Measurements from ENCODE around the gene CNIH2.
"Not testable (repeated sequence)": the region's sequence is repeated elsewhere in the genome, so short reads cannot be mapped to it uniquely, and the experiment has no call there.

The CNIH2 gene

DNA sequence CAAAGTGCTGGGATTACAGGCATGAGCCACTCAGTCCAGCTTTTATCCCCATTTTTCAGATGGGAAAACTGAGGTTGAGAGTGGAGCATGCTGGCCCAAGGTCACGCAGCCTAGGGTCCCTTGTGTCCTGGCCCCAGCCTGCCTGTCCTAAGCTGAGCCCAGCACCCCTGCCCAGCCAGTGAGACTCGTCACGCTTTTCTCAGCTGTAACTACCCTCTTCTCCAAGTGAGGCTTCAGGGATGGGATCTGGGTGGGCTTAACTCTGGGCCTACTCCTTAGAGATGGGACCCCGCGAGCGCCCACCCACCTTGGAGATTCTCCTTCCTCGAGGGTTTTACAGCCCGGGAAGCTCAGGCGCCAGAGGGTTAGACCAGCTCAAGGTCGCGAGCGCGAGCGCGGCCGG lies 13.3 kb downstream of the CNIH2 start:
- FAIRE-seq: no peak
- DNase-seq (ENCODE audit: low spot score): no peak

- no peak for FAIRE-seq
- DNase-seq (ENCODE audit: low spot score): peak; percentile 48
Observed at GRCh38 chr11:66291706-66292542, 13.9 kb downstream of the CNIH2 start, which contains the start of gene TMEM151A. TMEM151A (plus strand) TSS chr11:66291894; CDS start chr11:66292014, 120 bp downstream.

DNA sequence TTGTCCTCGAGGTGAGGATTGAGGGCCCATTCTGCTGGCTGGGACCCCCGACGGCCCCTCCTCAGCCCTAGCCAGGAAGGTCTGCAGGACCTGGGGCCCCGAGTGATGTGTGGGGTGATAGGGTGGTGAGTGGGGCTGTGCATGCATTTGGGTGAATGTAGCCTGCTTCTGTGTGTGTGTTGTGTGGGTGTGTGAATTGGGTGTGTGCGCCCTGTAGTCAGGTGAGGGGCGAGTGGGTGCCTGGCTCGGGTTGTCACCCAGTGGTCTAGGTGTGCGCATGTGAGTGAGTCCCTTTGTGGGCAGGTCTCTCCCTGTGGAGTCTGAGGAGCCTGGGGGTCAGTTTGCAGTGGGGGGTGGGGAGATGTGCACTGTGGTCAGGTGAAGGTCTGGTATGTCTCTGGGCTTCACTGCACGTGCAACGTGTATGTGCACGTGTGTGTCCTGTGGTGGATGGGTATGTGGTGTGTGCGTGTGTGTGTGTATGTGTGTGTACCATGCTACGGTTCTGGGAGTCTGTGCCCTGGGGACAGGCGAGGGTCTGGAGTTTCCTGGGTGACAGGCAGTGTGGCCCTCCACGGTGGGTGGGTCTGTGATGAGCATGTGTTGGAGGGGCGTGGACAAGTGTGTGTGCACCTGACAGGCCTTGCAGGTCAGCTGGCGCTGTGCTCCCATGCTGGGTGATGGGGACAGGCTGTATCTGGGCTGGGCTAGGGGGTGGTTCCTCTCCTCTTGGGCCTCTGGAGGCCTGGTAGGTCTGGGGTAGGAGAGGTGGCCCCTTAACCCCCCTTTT lies 14.8 kb downstream of the CNIH2 start:
- no peak for DNase-seq (ENCODE audit: low spot score)
- FAIRE-seq: peak; percentile 79

- FAIRE-seq (no peak), DNase-seq (ENCODE audit: low spot score) (no peak)
Observed at GRCh38 chr11:66293352-66293751, 15.4 kb downstream of the CNIH2 start.

GRCh38 chr11:66293777-66294625 lies 16.0 kb downstream of the CNIH2 start:
- no peak for DNase-seq (ENCODE audit: low spot score)
- FAIRE-seq: no peak

GRCh38 chr11:66294626-66295620 lies 16.9 kb downstream of the CNIH2 start:
- DNase-seq (ENCODE audit: low spot score): no peak

DNA sequence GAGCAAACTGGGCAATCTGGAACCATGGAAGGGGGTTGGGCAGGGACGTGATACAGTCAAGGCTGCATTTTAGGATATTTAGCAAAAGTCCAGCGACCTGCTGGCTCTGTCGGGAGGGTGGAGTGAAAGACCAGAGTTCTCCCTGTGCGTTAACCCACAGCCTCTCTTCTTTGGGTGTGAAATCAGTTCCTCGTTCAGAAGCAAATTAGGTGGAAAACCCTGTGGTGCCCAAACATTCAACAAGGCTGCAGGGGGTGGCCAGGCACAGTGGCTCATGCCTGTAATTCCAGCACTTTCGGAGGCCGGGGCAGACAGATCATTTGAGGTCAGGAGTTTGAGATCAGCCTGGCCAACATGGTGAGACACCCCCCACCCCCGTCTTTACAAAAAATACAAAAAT lies 19.6 kb downstream of the CNIH2 start:
- DNase-seq (ENCODE audit: low spot score) (no peak), FAIRE-seq (no peak)

More at GRCh38 chr11:66294626-66295620, 16.9 kb downstream of the CNIH2 start:
- no peak for FAIRE-seq

DNA sequence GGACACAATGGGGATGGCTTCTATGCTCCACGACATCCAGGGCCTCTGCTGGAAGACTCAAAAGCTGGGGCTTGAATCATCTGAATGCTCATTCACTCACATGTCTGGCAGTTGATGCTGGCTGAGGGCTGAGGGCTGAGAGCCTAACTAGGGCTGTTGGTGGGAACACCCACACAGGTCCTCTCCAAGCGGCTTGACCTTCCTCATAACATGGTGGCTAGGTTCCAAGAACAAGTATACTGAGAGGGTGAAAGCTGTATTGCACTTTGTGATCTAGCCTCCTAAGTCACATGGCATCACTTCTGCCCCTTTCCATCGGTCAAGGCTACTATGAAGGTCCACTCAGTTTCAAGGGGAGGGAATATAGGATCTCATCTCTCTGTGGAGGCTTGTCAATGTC lies 21.2 kb downstream of the CNIH2 start:
- DNase-seq (ENCODE audit: low spot score): no peak
- FAIRE-seq: no peak

- FAIRE-seq: no peak
- DNase-seq (ENCODE audit: low spot score): no peak
Observed at GRCh38 chr11:66302656-66303055, 24.7 kb downstream of the CNIH2 start.

DNA sequence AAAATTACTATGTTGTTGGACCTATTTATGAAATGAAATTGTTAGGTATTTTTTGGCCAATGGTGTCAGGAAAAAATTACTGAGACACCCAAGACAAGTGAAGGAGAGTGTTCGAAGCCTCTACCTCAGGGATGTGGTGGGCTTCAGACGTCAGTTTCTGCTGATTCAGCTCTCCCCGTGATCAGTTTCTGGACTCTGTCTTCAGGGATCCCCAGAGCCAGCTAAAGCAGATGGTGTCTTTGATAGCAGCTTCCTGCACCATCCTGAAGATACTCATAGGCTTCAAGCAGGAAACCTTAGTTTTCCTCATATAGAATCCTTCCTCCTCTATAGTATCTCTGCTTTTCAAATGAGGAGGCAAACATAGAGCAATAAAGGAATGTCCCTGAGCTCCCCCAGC lies 31.5 kb downstream of the CNIH2 start:
- DNase-seq (ENCODE audit: low spot score): no peak
- no peak for FAIRE-seq

DNA sequence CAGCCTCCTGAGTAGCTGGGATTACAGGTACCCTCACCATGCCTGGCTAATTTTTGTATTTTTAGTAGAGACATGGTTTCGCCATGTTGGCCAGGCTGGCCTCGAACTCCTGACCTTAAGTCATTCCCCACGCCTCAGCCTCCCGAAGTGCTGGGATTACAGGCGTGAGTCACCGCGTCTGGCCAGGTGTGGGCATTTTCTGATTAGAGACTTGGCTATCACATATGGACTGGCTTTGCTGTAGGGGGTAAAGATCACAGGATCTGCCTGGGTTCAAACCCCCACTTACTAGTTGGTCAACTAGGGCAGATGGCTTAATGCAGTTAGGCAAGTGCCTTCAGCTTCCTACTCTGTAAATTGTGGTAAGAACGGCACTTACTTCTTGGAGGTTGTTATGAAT lies 32.3 kb downstream of the CNIH2 start:
- FAIRE-seq: no peak
- DNase-seq (ENCODE audit: low spot score): no peak

- not testable (repeated sequence) for FAIRE-seq; DNase-seq (ENCODE audit: low spot score)
Observed at GRCh38 chr11:66310803-66311440, 32.9 kb downstream of the CNIH2 start.

GRCh38 chr11:66311470-66311964 lies 33.5 kb downstream of the CNIH2 start:
- no peak for FAIRE-seq

GRCh38 chr11:66311965-66312548 lies 34.1 kb downstream of the CNIH2 start:
- FAIRE-seq: peak; percentile 48
- peak; percentile 85 for DNase-seq (ENCODE audit: low spot score)

More at GRCh38 chr11:66311470-66311964, 33.5 kb downstream of the CNIH2 start:
- DNase-seq (ENCODE audit: low spot score): no peak

DNA sequence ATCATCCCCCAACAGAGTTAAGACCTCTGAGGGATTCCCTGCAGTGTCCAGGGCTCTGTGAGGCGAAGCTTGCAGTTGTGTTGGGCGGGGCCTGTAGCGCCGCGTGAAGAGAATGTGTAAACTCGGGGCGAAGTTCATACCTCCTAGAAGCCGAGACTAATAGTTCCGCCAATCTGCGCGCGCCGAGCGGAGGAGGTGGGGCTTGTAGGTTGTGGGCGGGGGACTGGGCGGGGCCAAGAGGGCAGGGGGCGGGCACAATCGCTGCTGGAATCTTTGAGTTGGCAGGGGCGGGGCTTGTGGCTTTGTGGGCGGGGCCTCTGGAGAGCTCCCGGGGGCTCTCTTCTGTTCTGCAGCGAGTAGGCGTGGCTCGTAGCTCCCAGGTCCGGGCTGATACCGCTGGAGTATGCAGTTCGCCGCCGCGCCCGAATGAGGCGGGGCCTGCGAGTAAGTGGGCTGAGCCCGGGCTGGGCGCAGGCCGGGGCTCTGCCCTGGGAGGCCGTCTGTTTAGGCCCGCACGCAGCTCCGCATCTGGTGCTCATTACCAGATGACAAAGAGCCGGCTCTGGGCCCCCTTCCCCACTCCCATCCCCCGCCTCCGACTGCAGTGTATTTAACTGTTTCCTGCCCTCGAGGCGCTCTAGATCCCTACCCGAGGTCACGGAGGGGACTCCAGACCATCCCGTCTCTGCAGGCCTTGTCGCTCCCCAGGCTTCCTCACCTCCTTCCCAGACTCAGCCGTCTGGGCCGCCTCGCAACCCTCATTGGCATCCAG lies 34.8 kb downstream of the CNIH2 start:
- FAIRE-seq (no peak), DNase-seq (ENCODE audit: low spot score) (peak; percentile 95)

GRCh38 chr11:66313321-66314185 lies 35.6 kb downstream of the CNIH2 start:
- DNase-seq (ENCODE audit: low spot score) (no peak), FAIRE-seq (no peak)

- DNase-seq (ENCODE audit: low spot score): no peak
- FAIRE-seq: no peak
Observed at GRCh38 chr11:66314186-66314501, 36.2 kb downstream of the CNIH2 start.

Data from urothelium cell line (cell line).